Measurements from ENCODE around the gene CD68.

CD68 gene

DNA sequence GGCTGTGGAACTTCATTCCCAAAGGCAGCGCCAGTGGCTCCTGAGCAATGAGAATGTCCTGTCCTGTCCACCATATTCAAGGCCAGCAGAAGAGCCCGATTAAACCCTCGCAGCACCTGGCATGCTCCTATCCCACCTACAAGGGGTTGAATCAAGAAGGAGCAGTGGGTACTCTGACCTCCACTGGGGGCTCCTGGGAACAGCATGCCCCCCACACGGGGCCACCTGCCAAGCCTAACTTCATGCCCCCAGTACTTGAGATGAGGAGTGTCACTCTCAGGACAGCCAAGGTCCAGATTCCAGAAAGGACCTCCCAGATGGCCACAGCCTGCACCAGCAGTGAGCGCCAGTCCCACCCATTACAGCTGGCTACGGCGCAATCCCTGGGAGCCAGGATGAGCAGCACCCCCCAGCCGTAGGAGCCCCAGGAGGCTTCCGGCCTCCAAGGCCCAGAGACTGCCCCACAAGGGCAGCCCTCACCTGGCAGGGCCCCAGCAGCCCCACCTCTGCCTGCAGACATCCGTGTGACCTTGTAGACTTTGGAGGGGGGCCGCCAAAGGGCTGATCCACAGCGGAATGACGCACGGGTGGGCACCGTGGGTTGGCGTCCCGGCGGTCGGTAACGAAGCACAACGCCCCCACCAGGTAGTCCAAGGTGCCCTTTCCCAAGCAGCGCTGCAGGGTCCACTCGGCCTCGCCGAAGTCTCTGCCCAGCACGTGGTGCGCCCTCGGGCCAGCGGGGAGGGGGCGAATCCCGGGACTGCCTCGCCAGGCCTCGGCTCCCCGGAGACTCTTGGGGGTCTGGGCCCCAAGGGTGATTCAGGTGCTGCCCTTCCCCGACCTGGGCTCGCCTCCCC lies 3.2 kb downstream of the CD68 start:
- H3K4me3 ChIP-seq (replicated peaks; ENCODE audit: low read depth, low read length), result peak overlapping the region; percentile 94
- no peak for DNase-seq (ENCODE audit: low read depth)
- TF ChIP-seq, protein P1, sequence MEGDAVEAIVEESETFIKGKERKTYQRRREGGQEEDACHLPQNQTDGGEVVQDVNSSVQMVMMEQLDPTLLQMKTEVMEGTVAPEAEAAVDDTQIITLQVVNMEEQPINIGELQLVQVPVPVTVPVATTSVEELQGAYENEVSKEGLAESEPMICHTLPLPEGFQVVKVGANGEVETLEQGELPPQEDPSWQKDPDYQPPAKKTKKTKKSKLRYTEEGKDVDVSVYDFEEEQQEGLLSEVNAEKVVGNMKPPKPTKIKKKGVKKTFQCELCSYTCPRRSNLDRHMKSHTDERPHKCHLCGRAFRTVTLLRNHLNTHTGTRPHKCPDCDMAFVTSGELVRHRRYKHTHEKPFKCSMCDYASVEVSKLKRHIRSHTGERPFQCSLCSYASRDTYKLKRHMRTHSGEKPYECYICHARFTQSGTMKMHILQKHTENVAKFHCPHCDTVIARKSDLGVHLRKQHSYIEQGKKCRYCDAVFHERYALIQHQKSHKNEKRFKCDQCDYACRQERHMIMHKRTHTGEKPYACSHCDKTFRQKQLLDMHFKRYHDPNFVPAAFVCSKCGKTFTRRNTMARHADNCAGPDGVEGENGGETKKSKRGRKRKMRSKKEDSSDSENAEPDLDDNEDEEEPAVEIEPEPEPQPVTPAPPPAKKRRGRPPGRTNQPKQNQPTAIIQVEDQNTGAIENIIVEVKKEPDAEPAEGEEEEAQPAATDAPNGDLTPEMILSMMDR (IDR thresholded peaks at IDR 0.05; ENCODE audit: low read length, missing control alignments), result no peak

DNA sequence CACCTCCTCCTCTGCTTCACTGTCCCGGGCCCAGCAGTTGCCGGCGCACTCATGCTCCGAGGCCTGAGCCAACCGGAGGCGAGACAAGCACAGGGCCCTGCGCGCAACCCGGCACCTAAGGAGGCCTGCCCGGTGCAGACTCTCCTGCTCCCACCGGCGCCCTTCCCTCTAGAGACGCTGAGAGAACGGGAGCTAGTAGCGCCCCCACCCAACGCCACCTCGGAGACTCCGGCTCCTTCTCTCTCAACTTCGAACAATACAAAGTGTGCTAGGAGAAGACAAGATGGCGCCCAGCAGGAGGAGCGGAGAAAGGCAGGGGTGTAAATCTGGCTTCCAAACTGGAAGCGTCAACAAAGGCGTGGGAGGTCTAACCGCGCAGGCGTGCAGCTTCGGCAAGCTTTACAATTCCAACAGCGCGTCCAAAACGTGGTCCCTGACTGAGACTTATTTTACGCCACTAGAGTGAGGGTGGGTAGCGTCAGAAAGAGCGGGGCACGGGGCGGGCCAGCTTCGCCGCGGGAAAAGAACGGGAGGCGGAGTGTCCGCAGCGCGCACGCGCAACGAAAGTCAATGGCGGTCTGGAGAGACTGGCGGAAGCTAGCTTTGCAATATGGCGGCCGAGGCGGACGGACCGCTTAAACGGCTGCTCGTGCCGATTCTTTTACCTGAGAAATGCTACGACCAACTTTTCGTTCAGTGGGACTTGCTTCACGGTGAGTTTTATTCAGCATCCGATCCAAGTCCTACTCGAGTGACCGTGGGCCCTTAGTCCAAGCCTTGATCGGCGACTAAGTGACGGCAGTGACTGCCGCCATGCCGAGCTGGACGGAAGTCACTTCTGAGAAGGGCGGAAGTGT lies 4.0 kb downstream of the CD68 start, which contains the start of gene MPDU1:
TSS of gene MPDU1 (plus strand) at position 600 of the 857 bp plus-strand sequence. CDS start at position 611, 11 bp downstream.
- peak; percentile 99 for DNase-seq (ENCODE audit: low read depth)
- H3K4me3 ChIP-seq (replicated peaks; ENCODE audit: low read depth, low read length), result peak within 1 kb of the TSS; percentile 94
- TF ChIP-seq, protein P1 (IDR thresholded peaks at IDR 0.05; ENCODE audit: low read length, missing control alignments), result no peak

DNA sequence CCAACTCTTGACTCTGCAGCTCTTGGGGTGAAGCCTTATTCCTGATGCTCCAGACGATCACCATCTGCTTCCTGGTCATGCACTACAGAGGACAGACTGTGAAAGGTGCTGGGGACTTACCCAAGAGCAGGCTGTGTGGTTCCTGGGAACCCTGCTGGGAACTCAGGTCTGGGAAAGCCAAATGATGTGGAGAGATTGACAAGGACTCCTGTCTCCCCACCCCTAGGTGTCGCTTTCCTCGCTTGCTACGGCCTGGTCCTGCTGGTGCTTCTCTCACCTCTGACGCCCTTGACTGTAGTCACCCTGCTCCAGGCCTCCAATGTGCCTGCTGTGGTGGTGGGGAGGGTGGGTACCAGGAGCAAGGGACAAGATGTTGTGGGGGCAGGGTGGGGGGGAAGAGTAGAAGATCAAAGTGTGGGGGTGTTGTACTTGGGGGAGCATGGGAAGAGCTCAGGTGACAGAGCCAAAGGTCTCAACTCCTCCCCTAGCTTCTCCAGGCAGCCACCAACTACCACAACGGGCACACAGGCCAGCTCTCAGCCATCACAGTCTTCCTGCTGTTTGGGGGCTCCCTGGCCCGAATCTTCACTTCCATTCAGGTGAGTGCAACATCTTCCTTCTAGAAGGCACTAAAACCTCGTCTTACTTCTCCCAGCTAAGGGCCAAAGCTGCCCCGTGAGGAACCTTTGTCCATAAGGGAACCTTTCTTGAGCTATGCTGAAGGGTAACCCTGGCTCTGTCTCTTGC lies 7.4 kb downstream of the CD68 start:
- H3K4me3 ChIP-seq (replicated peaks; ENCODE audit: low read depth, low read length), result no peak overlapping the region
- TF ChIP-seq, protein P1 (IDR thresholded peaks at IDR 0.05; ENCODE audit: low read length, missing control alignments), result peak; percentile 4
- DNase-seq (ENCODE audit: low read depth), result no peak

DNA sequence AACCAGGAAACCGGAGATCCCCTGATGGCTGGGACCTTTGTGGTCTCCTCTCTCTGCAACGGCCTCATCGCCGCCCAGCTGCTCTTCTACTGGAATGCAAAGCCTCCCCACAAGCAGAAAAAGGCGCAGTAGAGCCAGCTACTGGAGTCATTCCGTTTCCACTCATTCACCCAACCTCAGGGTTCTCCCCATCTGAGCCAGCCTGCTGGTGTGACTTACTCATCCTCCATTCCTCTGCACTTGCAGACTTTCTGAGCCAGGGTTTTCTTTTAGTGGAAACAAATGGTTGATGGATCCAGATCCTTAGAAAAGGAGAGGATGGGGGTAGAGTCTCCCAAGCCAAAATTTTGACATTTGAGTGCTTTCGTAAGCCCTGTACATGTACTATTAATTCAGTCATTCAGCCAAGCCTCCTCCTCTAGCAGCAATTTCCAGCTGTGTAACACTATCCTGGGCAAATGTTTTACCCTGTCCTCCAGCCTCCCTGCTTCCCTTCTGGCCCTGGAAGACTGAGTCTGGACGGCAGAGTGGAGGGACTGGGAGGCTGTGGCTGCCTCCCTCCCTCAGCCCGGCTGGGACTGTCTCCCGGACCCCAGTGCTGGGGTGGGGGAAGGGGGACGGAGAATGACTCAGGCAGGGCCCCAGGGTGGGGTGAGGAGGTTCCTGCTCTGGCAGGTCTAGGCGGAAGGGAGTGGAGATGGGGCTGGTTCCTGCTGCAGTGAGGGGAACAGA lies 8.1 kb downstream of the CD68 start:
- no peak overlapping the region for H3K4me3 ChIP-seq (replicated peaks; ENCODE audit: low read depth, low read length)
- DNase-seq (ENCODE audit: low read depth), result peak; percentile 68
- TF ChIP-seq, protein P1 (IDR thresholded peaks at IDR 0.05; ENCODE audit: low read length, missing control alignments), result no peak

DNA sequence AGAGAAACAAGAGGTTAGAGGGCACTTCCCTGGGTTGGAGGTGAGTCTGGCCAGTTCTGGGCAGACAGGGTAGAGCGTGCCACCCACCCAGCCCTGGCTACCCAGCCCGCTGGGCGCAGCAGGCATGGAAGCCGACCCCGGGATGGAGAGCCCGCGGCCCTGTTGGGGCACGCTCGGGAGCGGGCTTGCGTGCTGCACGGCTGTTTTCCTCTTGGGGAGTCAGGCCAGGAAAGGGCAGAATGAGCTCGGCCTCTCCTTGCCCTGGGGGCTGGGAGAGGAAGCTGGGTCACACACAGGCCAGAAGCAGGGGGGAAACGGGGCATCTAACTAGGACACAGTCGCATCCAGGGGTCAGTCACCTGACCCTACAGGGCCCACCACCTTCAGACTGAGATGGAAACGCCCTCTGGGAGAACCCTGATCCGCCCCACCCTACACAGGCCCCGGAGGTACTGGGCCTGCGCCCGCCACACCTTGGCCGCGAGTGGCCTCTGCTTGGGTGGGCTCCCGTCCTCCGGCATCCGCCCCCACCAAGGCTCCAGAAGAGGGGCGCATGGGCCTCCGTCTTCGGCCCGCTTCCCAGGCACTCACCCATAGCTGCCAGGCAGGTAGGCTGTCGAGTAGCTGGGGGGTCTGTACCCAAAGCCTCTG lies 9.2 kb downstream of the CD68 start:
- TF ChIP-seq, protein P1 (IDR thresholded peaks at IDR 0.05; ENCODE audit: low read length, missing control alignments), result no peak
- H3K4me3 ChIP-seq (replicated peaks; ENCODE audit: low read depth, low read length), result no peak overlapping the region
- no peak for DNase-seq (ENCODE audit: low read depth)
